Measurements from ENCODE around the gene PARP14. TPM values are rescaled to one million over a fixed set of nuclear protein-coding genes. Genes with fewer than 3 reads are reported as not detected.

The PARP14 gene, protein sequence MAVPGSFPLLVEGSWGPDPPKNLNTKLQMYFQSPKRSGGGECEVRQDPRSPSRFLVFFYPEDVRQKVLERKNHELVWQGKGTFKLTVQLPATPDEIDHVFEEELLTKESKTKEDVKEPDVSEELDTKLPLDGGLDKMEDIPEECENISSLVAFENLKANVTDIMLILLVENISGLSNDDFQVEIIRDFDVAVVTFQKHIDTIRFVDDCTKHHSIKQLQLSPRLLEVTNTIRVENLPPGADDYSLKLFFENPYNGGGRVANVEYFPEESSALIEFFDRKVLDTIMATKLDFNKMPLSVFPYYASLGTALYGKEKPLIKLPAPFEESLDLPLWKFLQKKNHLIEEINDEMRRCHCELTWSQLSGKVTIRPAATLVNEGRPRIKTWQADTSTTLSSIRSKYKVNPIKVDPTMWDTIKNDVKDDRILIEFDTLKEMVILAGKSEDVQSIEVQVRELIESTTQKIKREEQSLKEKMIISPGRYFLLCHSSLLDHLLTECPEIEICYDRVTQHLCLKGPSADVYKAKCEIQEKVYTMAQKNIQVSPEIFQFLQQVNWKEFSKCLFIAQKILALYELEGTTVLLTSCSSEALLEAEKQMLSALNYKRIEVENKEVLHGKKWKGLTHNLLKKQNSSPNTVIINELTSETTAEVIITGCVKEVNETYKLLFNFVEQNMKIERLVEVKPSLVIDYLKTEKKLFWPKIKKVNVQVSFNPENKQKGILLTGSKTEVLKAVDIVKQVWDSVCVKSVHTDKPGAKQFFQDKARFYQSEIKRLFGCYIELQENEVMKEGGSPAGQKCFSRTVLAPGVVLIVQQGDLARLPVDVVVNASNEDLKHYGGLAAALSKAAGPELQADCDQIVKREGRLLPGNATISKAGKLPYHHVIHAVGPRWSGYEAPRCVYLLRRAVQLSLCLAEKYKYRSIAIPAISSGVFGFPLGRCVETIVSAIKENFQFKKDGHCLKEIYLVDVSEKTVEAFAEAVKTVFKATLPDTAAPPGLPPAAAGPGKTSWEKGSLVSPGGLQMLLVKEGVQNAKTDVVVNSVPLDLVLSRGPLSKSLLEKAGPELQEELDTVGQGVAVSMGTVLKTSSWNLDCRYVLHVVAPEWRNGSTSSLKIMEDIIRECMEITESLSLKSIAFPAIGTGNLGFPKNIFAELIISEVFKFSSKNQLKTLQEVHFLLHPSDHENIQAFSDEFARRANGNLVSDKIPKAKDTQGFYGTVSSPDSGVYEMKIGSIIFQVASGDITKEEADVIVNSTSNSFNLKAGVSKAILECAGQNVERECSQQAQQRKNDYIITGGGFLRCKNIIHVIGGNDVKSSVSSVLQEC (N-terminal part only)
- total RNA-seq = 29.6 TPM

GRCh38 chr3:122680475-122681283, at the start of gene PARP14:
TSS of gene PARP14 (plus strand) at chr3:122680839. CDS start at chr3:122680884, 45 bp downstream.

Other genes starting within 250 kb of the PARP14 start
- 68.6 TPM for gene KPNA1, start 165.9 kb upstream of the PARP14 start, total RNA-seq
- 15.2 TPM for gene PARP9, start 116.5 kb upstream of the PARP14 start, total RNA-seq
- gene DTX3L, start 116.5 kb upstream of the PARP14 start, total RNA-seq = 13.0 TPM
- gene PARP15, start 103.2 kb upstream of the PARP14 start, total RNA-seq = 0.82 TPM
- 12.5 TPM for gene HSPBAP1, start 113.0 kb downstream of the PARP14 start, total RNA-seq
- 24.1 TPM for gene SLC49A4, start 114.2 kb downstream of the PARP14 start, total RNA-seq

Measured in camera-type eye (tissue), 1 donor.